Subcutaneous adipose tissue (tissue), 4 donors: ENCODE results near the gene STRIP2. TPM values are rescaled to one million over a fixed set of nuclear protein-coding genes. Genes with fewer than 3 reads are reported as not detected.

ENCODE experiments used
- CTCF ChIP-seq: fragments of 450-650 bp; IDR thresholded peaks from one replicate; pipeline ENCODE4 v1.5.1; 2016; ENCODE audit warnings: low read depth, mild to moderate bottlenecking, control low read depth, antibody characterized with exemption, moderate library complexity
- total RNA-seq, 4 donors: library from RNA; depleted of rRNA; stranded (reverse); fragments of >200 nt; gene quantifications; one replicate each; pipeline ENCODE4 v1.1.0, GENCODE V29; 2016

STRIP2 gene
- total RNA-seq, 4 donors from 2014 or later, result 0.22 to 0.68 (median 0.45) TPM

GRCh38 chr7:129502708-129503685, 68.8 kb downstream of the STRIP2 start:
- TF ChIP-seq CTCF, result no peak

GRCh38 chr7:129503725-129504124, 69.5 kb downstream of the STRIP2 start:
- no peak for TF ChIP-seq CTCF

GRCh38 chr7:129512192-129512591, 78.0 kb downstream of the STRIP2 start:
- TF ChIP-seq CTCF, result no peak

- no peak for TF ChIP-seq CTCF
Observed at GRCh38 chr7:129513546-129513945, 79.3 kb downstream of the STRIP2 start.

- no peak for TF ChIP-seq CTCF
Observed at GRCh38 chr7:129514683-129515082, 80.5 kb downstream of the STRIP2 start.

- no peak for TF ChIP-seq CTCF
Observed at GRCh38 chr7:129515381-129515780, 81.1 kb downstream of the STRIP2 start.

- no peak for TF ChIP-seq CTCF
Observed at GRCh38 chr7:129517931-129518330, 83.7 kb downstream of the STRIP2 start.
